Esophagus squamous epithelium (tissue), 4 donors: ENCODE data around the gene PSMD6.

ENCODE experiments used
- POLR2A ChIP-seq, 4 donors: fragments of 450-650 bp; IDR thresholded peaks; one replicate each; pipeline ENCODE4 v1.6.1; 2017; ENCODE audit warnings: antibody characterized with exemption in 4 of 4, mild to moderate bottlenecking in 4 of 4, moderate library complexity in 3 of 4
- TF ChIP-seq, protein P1 (sequence below), 6 experiments: fragments of 450-650 bp in 4 of 6; fragments of 200-600 bp in 2 of 6; sonication (generic) in 2 of 6; IDR thresholded peaks; one replicate each; pipeline ENCODE4 v1.5.1; 2016 to 2019; ENCODE audit warnings: antibody characterized with exemption in 6 of 6, mild to moderate bottlenecking in 4 of 6, moderate library complexity in 4 of 6

DNA sequence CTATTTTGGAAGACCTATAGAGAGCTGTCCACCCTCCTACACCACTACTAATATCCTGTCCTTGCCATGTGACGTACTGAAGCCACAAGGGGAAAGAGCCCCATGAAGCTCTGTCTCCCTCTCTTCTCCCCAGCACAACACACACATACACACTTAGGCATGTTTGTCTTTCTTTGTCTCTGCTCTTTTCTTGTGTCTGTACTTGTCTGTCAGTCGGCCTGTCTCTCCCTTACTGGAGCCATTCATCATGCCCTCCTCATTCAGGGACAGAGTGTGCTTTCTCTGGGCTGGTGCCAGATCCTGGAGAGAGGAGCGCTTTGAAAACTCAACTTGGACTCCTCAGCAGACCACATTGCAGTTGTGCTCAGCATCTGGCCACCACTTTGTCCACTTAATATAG lies 47.6 kb downstream of the PSMD6 start:
- TF ChIP-seq, protein P1, sequence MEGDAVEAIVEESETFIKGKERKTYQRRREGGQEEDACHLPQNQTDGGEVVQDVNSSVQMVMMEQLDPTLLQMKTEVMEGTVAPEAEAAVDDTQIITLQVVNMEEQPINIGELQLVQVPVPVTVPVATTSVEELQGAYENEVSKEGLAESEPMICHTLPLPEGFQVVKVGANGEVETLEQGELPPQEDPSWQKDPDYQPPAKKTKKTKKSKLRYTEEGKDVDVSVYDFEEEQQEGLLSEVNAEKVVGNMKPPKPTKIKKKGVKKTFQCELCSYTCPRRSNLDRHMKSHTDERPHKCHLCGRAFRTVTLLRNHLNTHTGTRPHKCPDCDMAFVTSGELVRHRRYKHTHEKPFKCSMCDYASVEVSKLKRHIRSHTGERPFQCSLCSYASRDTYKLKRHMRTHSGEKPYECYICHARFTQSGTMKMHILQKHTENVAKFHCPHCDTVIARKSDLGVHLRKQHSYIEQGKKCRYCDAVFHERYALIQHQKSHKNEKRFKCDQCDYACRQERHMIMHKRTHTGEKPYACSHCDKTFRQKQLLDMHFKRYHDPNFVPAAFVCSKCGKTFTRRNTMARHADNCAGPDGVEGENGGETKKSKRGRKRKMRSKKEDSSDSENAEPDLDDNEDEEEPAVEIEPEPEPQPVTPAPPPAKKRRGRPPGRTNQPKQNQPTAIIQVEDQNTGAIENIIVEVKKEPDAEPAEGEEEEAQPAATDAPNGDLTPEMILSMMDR (IDR thresholded peaks at IDR 0.05) = no peak
- no peak for TF ChIP-seq POLR2A (IDR thresholded peaks at IDR 0.05)
